A549 (cell line): ENCODE results near the gene PYGB.

Source experiments
- CTCF ChIP-seq: fragments of >200 bp; sonication (Bioruptor Twin); formaldehyde crosslinking; IDR thresholded peaks from 3 replicates; pipeline ENCODE4 v1.5.1; 2016
- EP300 ChIP-seq, 2 experiments: fragments of >200 bp; sonication (Bioruptor Twin); formaldehyde crosslinking; IDR thresholded peaks; 2 replicates in 1 of 2; 3 replicates in 1 of 2; pipeline ENCODE4 v1.6.1; 2016 to 2017

DNA sequence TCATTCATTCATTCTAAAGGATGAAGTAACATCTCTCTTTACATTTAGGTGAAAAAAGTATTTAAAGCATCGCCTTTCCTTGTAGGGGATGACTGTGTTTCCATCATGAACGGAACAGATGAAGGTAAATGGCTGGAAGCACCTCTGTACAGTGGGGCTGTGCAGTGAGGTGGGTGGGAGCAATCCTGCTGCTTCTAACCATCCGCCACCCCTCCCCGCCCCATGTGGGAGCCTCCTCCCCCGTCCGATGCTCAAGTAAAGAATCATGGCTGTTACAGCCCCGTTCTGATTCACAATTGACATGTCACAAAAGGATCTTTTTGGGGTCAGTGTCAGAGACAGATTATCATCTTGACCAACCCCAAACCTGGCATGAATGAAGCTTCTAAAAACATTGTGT is 33.1 kb upstream of the PYGB start:
- no peak for TF ChIP-seq CTCF
- TF ChIP-seq EP300 (IDR thresholded peaks at IDR 0.05), result no peak
